ENCODE data around the gene RAX.

Gene RAX

GRCh38 chr18:59274533-59274928 lies 1.3 kb upstream of the RAX start:
- H3K27me3 ChIP-seq (ENCODE audit: insufficient read depth, low read length), result peaks cover 72% of the 10 kb centered on the region
- H3K23ac ChIP-seq (ENCODE audit: low read length), result no peak overlapping the region
- no peak overlapping the region for H3K4me3 ChIP-seq (ENCODE audit: low read depth, low read length)
- no peaks in the 10 kb centered on the region for H3K79me1 ChIP-seq (ENCODE audit: low read length)
- DNase-seq, result no peak
- no peak overlapping the region for H3K4ac ChIP-seq (ENCODE audit: low read depth, low read length)
- H2AK5ac ChIP-seq (ENCODE audit: low read length), result no peak overlapping the region
- H3K18ac ChIP-seq (ENCODE audit: low read length), result no peak overlapping the region
- no peaks in the 10 kb centered on the region for H3K79me2 ChIP-seq (ENCODE audit: control insufficient read depth, insufficient read depth, low read length, poor library complexity)
- peaks cover 6% of the 10 kb centered on the region for H3K9me3 ChIP-seq (ENCODE audit: insufficient read depth, low read depth, low read length)
- no peak overlapping the region for H4K8ac ChIP-seq (ENCODE audit: low read depth, low read length)
- H4K12ac ChIP-seq (ENCODE audit: low read depth, low read length), result no peak overlapping the region
- H3K4me1 ChIP-seq (ENCODE audit: control insufficient read depth in 1 of 2, insufficient read depth in 2 of 2, low read length in 2 of 2), result peaks cover 5 to 10% of the 10 kb centered on the region in 2 experiments
- H3K27ac ChIP-seq (ENCODE audit: low read depth, low read length), result no peak overlapping the region
- no peak overlapping the region for H3K9ac ChIP-seq (ENCODE audit: low read length)
- H2BK5ac ChIP-seq (ENCODE audit: low read depth, low read length, poor library complexity), result no peak overlapping the region
- no peak overlapping the region for H4K91ac ChIP-seq (ENCODE audit: low read depth, low read length)
- no peak overlapping the region for H2BK120ac ChIP-seq (ENCODE audit: insufficient read depth, low read length, poor library complexity)
- H3K4me2 ChIP-seq (ENCODE audit: low read length), result peak overlapping the region; percentile 62
- no peak overlapping the region for H2BK12ac ChIP-seq (ENCODE audit: low read length)
- H3K36me3 ChIP-seq (ENCODE audit: control insufficient read depth in 1 of 2, insufficient read depth in 2 of 2, low read length in 2 of 2), result no peaks in the 10 kb centered on the region
- no peak overlapping the region for H3K14ac ChIP-seq (ENCODE audit: low read length)
- no peak overlapping the region for H2AFZ ChIP-seq (ENCODE audit: insufficient read depth, low read length, poor library complexity)
- no CpG with 5 or more reads among the region's 18 CpGs for WGBS (ENCODE audit: extremely low coverage, insufficient coverage, insufficient read length)

- no peak overlapping the region for H3K27ac ChIP-seq (ENCODE audit: low read depth, low read length)
- peak overlapping the region; percentile 62 for H3K4me2 ChIP-seq (ENCODE audit: low read length)
- H3K36me3 ChIP-seq (ENCODE audit: control insufficient read depth in 1 of 2, insufficient read depth in 2 of 2, low read length in 2 of 2), result no peaks in the 10 kb centered on the region
- no peak overlapping the region for H3K4ac ChIP-seq (ENCODE audit: low read depth, low read length)
- H2BK12ac ChIP-seq (ENCODE audit: low read length), result no peak overlapping the region
- no peak overlapping the region for H4K12ac ChIP-seq (ENCODE audit: low read depth, low read length)
- no peak overlapping the region for H3K18ac ChIP-seq (ENCODE audit: low read length)
- no peak overlapping the region for H2AFZ ChIP-seq (ENCODE audit: insufficient read depth, low read length, poor library complexity)
- H2BK120ac ChIP-seq (ENCODE audit: insufficient read depth, low read length, poor library complexity), result no peak overlapping the region
- H3K23ac ChIP-seq (ENCODE audit: low read length), result no peak overlapping the region
- no peak overlapping the region for H3K14ac ChIP-seq (ENCODE audit: low read length)
- H2AK5ac ChIP-seq (ENCODE audit: low read length), result no peak overlapping the region
- no peak overlapping the region for H4K8ac ChIP-seq (ENCODE audit: low read depth, low read length)
- no peak overlapping the region for H3K9ac ChIP-seq (ENCODE audit: low read length)
- peaks cover 75% of the 10 kb centered on the region for H3K27me3 ChIP-seq (ENCODE audit: insufficient read depth, low read length)
- no peak overlapping the region for H4K91ac ChIP-seq (ENCODE audit: low read depth, low read length)
- no peaks in the 10 kb centered on the region for H3K79me1 ChIP-seq (ENCODE audit: low read length)
- H3K4me1 ChIP-seq (ENCODE audit: control insufficient read depth in 1 of 2, insufficient read depth in 2 of 2, low read length in 2 of 2), result peaks cover 9 to 14% of the 10 kb centered on the region in 2 experiments
- H2BK5ac ChIP-seq (ENCODE audit: low read depth, low read length, poor library complexity), result no peak overlapping the region
- no peak overlapping the region for H3K4me3 ChIP-seq (ENCODE audit: low read depth, low read length)
- WGBS (ENCODE audit: extremely low coverage, insufficient coverage, insufficient read length), result no CpG with 5 or more reads among the region's 48 CpGs
- H3K9me3 ChIP-seq (ENCODE audit: insufficient read depth, low read depth, low read length), result peaks cover 6% of the 10 kb centered on the region
- H3K79me2 ChIP-seq (ENCODE audit: control insufficient read depth, insufficient read depth, low read length, poor library complexity), result no peaks in the 10 kb centered on the region
- DNase-seq, result no peak
These were observed 692 bp upstream of the RAX start for GRCh38 chr18:59273759-59274532.

DNA sequence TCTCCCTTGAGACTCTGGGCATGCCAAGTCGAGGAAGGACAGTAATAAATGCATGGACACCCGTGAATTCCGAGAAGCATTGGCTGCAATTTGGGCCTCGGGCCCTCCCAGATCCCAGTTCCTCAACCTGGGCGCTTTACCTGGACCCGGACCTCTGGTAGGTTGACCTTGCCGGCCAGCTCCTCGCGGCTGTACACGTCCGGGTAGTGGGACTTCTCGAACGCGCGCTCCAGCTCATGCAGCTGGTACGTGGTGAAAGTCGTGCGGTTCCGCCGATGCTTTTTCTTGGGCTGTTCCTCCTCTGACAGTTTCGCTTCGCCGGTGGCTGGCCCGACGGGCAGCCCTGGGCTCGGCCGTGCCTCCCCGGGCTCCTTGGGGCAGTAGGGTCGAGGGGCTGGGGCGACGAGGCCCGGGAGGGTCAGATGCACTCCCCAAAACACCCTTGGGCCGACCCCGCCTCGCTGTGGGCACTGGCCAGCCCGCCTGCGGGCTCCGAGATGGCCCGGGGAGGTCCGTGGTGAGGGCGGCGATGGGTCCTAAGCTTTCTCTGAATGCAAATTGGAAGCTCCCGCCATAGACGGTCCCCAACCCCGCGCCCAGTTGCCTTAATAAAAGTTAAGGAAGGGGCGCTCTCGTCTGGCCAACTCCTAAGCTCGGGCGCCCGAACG lies 899 bp downstream of the RAX start:
- no CpG with 5 or more reads among the region's 52 CpGs for WGBS (ENCODE audit: extremely low coverage, insufficient coverage, insufficient read length)
- DNase-seq, result no peak
- H3K4me1 ChIP-seq (ENCODE audit: control insufficient read depth in 1 of 2, insufficient read depth in 2 of 2, low read length in 2 of 2), result peaks cover 18 to 19% of the 10 kb centered on the region in 2 experiments

DNA sequence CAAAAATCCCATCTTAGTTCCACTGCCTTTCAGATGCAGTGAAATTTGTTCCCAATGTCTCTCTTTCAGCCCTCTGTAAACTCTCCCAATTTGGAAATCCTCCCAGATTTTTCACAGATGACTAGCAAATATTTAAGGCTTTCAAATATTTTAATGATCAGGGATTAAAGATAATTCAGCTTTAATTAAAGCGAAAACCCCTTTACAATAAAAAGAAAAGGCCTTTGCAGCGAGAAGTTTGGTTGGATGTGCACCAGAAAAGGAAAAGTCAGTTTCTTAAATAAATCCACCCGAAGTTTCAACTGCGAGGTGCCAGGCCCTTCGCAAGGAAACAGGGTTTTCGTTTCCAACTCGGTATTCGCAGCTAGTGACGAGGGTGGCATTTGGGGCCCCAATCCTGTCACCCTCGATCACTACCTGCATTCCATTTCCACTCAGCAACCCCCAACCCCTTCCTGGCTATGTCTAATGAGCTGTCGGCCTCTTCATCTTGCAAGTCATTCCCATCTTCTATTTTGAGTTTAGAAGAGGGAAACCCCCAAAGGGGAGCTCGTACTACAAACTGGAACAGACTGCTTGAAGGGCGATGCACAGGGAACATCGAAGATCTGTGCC lies 1.5 kb downstream of the RAX start:
- H3K4me2 ChIP-seq (ENCODE audit: low read length), result no peak overlapping the region

More for the DNA sequence above, 899 bp downstream of the RAX start:
- Histone ChIP-seq H2AK5ac (ENCODE audit: low read length) (no peak overlapping the region), H4K8ac (ENCODE audit: low read depth, low read length) (no peak overlapping the region), H4K12ac (ENCODE audit: low read depth, low read length) (no peak overlapping the region), H3K36me3 (ENCODE audit: control insufficient read depth in 1 of 2, insufficient read depth in 2 of 2, low read length in 2 of 2) (no peaks in the 10 kb centered on the region), H4K91ac (ENCODE audit: low read depth, low read length) (no peak overlapping the region), H3K4me3 (ENCODE audit: low read depth, low read length) (no peak overlapping the region), H3K4ac (ENCODE audit: low read depth, low read length) (no peak overlapping the region), H3K18ac (ENCODE audit: low read length) (no peak overlapping the region), H3K14ac (ENCODE audit: low read length) (no peak overlapping the region), H2BK5ac (ENCODE audit: low read depth, low read length, poor library complexity) (no peak overlapping the region), H3K4me2 (ENCODE audit: low read length) (no peak overlapping the region), H2AFZ (ENCODE audit: insufficient read depth, low read length, poor library complexity) (no peak overlapping the region), H2BK120ac (ENCODE audit: insufficient read depth, low read length, poor library complexity) (no peak overlapping the region), H3K23ac (ENCODE audit: low read length) (no peak overlapping the region), H3K9ac (ENCODE audit: low read length) (no peak overlapping the region), H3K27me3 (ENCODE audit: insufficient read depth, low read length) (peaks cover 88% of the 10 kb centered on the region), H3K9me3 (ENCODE audit: insufficient read depth, low read depth, low read length) (peaks cover 8% of the 10 kb centered on the region), H3K79me1 (ENCODE audit: low read length) (no peaks in the 10 kb centered on the region), H3K27ac (ENCODE audit: low read depth, low read length) (no peak overlapping the region), H3K79me2 (ENCODE audit: control insufficient read depth, insufficient read depth, low read length, poor library complexity) (no peaks in the 10 kb centered on the region), H2BK12ac (ENCODE audit: low read length) (no peak overlapping the region)

More for the DNA sequence above, 1.5 kb downstream of the RAX start:
- Histone ChIP-seq H3K4ac (ENCODE audit: low read depth, low read length) (no peak overlapping the region), H4K91ac (ENCODE audit: low read depth, low read length) (no peak overlapping the region), H3K27me3 (ENCODE audit: insufficient read depth, low read length) (peaks cover 95% of the 10 kb centered on the region), H2BK120ac (ENCODE audit: insufficient read depth, low read length, poor library complexity) (no peak overlapping the region), H2BK12ac (ENCODE audit: low read length) (no peak overlapping the region), H3K79me2 (ENCODE audit: control insufficient read depth, insufficient read depth, low read length, poor library complexity) (no peaks in the 10 kb centered on the region), H3K9me3 (ENCODE audit: insufficient read depth, low read depth, low read length) (peaks cover 8% of the 10 kb centered on the region), H3K23ac (ENCODE audit: low read length) (no peak overlapping the region), H3K9ac (ENCODE audit: low read length) (no peak overlapping the region), H3K14ac (ENCODE audit: low read length) (no peak overlapping the region), H3K18ac (ENCODE audit: low read length) (no peak overlapping the region), H4K12ac (ENCODE audit: low read depth, low read length) (no peak overlapping the region), H2AK5ac (ENCODE audit: low read length) (no peak overlapping the region), H3K4me3 (ENCODE audit: low read depth, low read length) (no peak overlapping the region), H2AFZ (ENCODE audit: insufficient read depth, low read length, poor library complexity) (no peak overlapping the region), H3K79me1 (ENCODE audit: low read length) (no peaks in the 10 kb centered on the region), H2BK5ac (ENCODE audit: low read depth, low read length, poor library complexity) (no peak overlapping the region), H3K4me1 (ENCODE audit: control insufficient read depth in 1 of 2, insufficient read depth in 2 of 2, low read length in 2 of 2) (peaks cover 18 to 19% of the 10 kb centered on the region in 2 experiments), H3K27ac (ENCODE audit: low read depth, low read length) (no peak overlapping the region), H3K36me3 (ENCODE audit: control insufficient read depth in 1 of 2, insufficient read depth in 2 of 2, low read length in 2 of 2) (no peaks in the 10 kb centered on the region), H4K8ac (ENCODE audit: low read depth, low read length) (no peak overlapping the region)
- WGBS (ENCODE audit: extremely low coverage, insufficient coverage, insufficient read length), result no CpG with 5 or more reads among the region's 14 CpGs
- no peak for DNase-seq

Measured in trophoblast cell (in vitro differentiated cells and primary cell).